Aorta (tissue), 5 donors: ENCODE results near the gene STX16. TPM values are rescaled to one million over a fixed set of nuclear protein-coding genes. Genes with fewer than 3 reads are reported as not detected.

Experiments
- ATAC-seq: fragments of 200-7000 bp; cut with Tn5 transposase; one replicate; pipeline ENCODE4 v1.9.1; 2022; ENCODE audit warnings: moderate library complexity; ENCODE audit not compliant: low FRiP score
- DNase-seq, 2 donors: peaks; one replicate each; pipeline ENCODE4 v3.0.0-alpha.2; 2020
- H3K27ac ChIP-seq, 2 donors: one replicate each; pipeline ENCODE4 v1.5.1; 2013; ENCODE audit warnings: low read length in 2 of 2, mild to moderate bottlenecking in 2 of 2, moderate library complexity in 2 of 2, control low read depth in 1 of 2, inconsistent platforms in 1 of 2, low read depth in 1 of 2
- H3K27me3 ChIP-seq, 2 donors: one replicate each; pipeline ENCODE4 v1.6.1; 2013; ENCODE audit warnings: control low read depth in 1 of 2, low read length in 1 of 2, mild to moderate bottlenecking in 1 of 2, moderate library complexity in 1 of 2; ENCODE audit not compliant: insufficient read depth in 2 of 2, control insufficient read depth in 1 of 2
- H3K36me3 ChIP-seq, 2 donors: one replicate each; pipeline ENCODE4 v1.6.1; 2013; ENCODE audit warnings: control low read depth in 1 of 2, low read length in 1 of 2, mild to moderate bottlenecking in 1 of 2; ENCODE audit not compliant: insufficient read depth in 2 of 2, control insufficient read depth in 1 of 2
- H3K4me1 ChIP-seq, 2 donors: one replicate each; pipeline ENCODE4 v1.6.1; 2013; ENCODE audit warnings: low read length in 2 of 2, control low read depth in 1 of 2, mild to moderate bottlenecking in 1 of 2, moderate library complexity in 1 of 2; ENCODE audit not compliant: insufficient read depth in 2 of 2, control insufficient read depth in 1 of 2
- H3K4me3 ChIP-seq, 2 donors: one replicate each; pipeline ENCODE4 v1.5.1; 2013; ENCODE audit warnings: low read length in 2 of 2, control low read depth in 1 of 2, mild to moderate bottlenecking in 1 of 2
- H3K9me3 ChIP-seq: one replicate; pipeline ENCODE4 v1.6.1; 2013; ENCODE audit warnings: mild to moderate bottlenecking, low read length; ENCODE audit not compliant: control insufficient read depth
- WGBS, 2 donors: extraction: QIAGEN DNeasy Blood & Tissue Kit; methylation state at CpG; one replicate each; pipeline ENCODE4 v1.1.7; 2013; 5-methylcytosine and 5-hydroxymethylcytosine counted together
- intact Hi-C, 2 donors: fragments of 100-400 bp; cut with DNase I; formaldehyde crosslinking; loops; one replicate each; pipeline versions ENCODE4 v1.14.2 to v1.15.0; 2022
- long read RNA-seq, 2 donors: library from polyadenylated mRNA; unstranded; transcript quantifications; one replicate each; pipeline ENCODE4 v2.0.0, GENCODE V29; 2020 to 2021
- polyA plus RNA-seq, 2 donors: library from polyadenylated mRNA; stranded (reverse); fragments of 200-250 nt; gene quantifications; one replicate each; pipeline ENCODE4 v1.2.3, GENCODE V29; 2013
- total RNA-seq, 2 donors: library from RNA; stranded (reverse); fragmentation: NEBNext Ultra II Directional; extraction: Animal tissue kit (Norgen Biotek cat#: 25700); gene quantifications; one replicate each; pipeline ENCODE4 v1.2.1, GENCODE V29; 2021
- donor health status: healthy with polysubstance abuse.
- donor health status: Bipolar disorder and iron deficiency.
- donor health status: DM: no; HTN: no; CAD: no.
- donor health status: DM: no; HTN: no; CAD: no.
- donor health status: DM: yes; HTN: yes; CAD: no.

The STX16 gene, protein sequence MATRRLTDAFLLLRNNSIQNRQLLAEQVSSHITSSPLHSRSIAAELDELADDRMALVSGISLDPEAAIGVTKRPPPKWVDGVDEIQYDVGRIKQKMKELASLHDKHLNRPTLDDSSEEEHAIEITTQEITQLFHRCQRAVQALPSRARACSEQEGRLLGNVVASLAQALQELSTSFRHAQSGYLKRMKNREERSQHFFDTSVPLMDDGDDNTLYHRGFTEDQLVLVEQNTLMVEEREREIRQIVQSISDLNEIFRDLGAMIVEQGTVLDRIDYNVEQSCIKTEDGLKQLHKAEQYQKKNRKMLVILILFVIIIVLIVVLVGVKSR
- 10 to 100 TPM; 48.7 to 75.7 TPM for total RNA-seq
- 10 to 100 TPM; 17.9 to 70.6 TPM for polyA plus RNA-seq
- long read RNA-seq, donor 1, partial matches to known transcripts: 1 of 4 reads
- long read RNA-seq, donor 1, other reads (novel, unspliced or antisense): 3 of 4 reads
- long read RNA-seq, donor 2, full-length matches to known transcripts: 3 of 6 reads
- long read RNA-seq, donor 2, partial matches to known transcripts: 2 of 6 reads
- long read RNA-seq, donor 2, other reads (novel, unspliced or antisense): 1 of 6 reads

GRCh38 chr20:58650776-58651558 lies at the start of gene STX16:
STX16 (plus strand) TSS chr20:58651283; CDS start chr20:58652007, 724 bp downstream.
- Histone ChIP-seq H3K36me3 (no peaks in the 10 kb centered on the region), H3K4me3 (peak within 1 kb of the TSS; percentile 78 to 81), H3K9me3 (no peaks in the 10 kb centered on the region), H3K27ac (peak within 1 kb of the TSS; percentile 70 to 89), H3K27me3 (no peaks in the 10 kb centered on the region), H3K4me1 (peaks cover 4 to 7% of the 10 kb centered on the region in 2 donors)
- DNase-seq: peak; percentile 95 to 96
- 0 to 1% methylated on average over 40 to 49 of the region's 49 CpGs for WGBS, 2 donors
- intact Hi-C loops: loop anchor here (2.0 to 10.0 kb wide), 8 partner anchors 41 to 414 kb away; partner anchors contain the start of genes APCDD1L (in 1 of the 2), GNAS (in 1 of the 2), GNAS-AS1 (in 1 of the 2) and NPEPL1 (in 1 of the 2)
- peak; percentile 96 for ATAC-seq

DNA sequence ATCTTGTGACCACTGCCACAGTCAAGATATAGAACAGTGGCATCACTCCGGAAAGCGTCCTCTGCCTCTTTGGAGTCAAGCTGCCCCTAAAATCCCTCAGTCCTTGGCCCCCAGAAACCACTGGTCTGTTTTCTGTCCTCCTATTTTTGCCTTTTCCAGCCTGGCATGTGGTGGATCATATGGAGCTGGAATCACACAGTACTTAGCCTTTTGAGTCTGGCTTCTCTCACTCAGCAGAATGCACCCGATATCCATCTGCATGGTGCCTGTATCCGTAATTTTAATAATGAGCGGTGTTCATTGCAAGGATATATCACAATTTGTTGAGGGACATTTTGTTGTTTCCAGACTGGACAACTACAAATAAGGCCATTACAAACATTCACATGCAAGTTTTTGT lies 49.0 kb upstream of the STX16 start:
- no peak overlapping the region for H3K27ac ChIP-seq
- no peak for DNase-seq
- no peak for ATAC-seq
- H3K4me3 ChIP-seq: no peak overlapping the region
- no peaks in the 10 kb centered on the region for H3K27me3 ChIP-seq
- H3K9me3 ChIP-seq: peaks cover 2% of the 10 kb centered on the region
- intact Hi-C loops: no loop called here
- WGBS, 2 donors: 97 to 98% methylated on average over 5 of the region's 5 CpGs
- H3K4me1 ChIP-seq: peaks cover 0 to under 1% of the 10 kb centered on the region in 2 donors
- no peaks in the 10 kb centered on the region for H3K36me3 ChIP-seq

- 96 to 98% methylated on average over 2 of the region's 2 CpGs for WGBS, 2 donors
- no peaks in the 10 kb centered on the region for H3K27me3 ChIP-seq
- no peak overlapping the region for H3K27ac ChIP-seq
- intact Hi-C loops: no loop called here
- H3K4me1 ChIP-seq: no peaks in the 10 kb centered on the region
- H3K36me3 ChIP-seq: no peaks in the 10 kb centered on the region
- peaks cover 2% of the 10 kb centered on the region for H3K9me3 ChIP-seq
- H3K4me3 ChIP-seq: no peak overlapping the region
- ATAC-seq (no peak), DNase-seq (peak in 1 of 2 donors; percentile 16)
Measured at GRCh38 chr20:58603721-58604120, 47.4 kb upstream of the STX16 start.

DNA sequence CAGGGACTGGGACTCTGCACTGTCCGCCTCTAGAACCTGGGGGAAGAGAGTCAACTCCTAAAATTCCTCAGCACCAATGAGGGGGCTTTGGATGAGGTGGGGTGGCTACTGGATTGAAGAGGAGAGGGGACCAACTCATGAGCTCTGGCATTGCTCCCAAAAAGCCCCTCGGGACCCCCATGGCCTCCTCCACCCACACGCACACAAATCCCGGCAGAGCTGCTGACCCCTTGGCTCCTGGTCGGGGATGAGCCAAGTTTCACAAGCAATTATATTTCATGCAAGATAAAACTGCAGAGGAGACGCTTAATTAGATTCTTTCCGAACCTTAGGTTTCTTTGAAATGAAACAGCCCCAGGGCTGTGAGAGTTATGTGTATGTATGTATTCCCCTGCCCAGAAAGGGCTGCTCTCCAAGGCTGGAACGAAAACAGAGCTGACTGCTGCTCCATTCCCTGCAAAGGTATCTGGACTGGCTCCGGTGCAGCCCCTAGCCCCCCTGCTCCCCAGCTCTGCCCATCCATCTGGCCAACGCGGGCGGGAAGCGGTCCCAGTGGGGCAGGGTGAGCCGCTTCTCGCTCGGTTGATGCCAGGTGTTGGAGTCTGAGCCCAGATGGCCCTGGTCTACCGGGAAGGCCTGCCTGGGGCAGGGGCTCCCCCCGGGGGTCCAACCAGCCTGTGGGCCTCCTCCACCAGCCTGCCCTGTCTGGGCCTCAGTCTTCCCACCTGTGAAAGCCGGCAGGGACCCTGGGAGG lies 46.8 kb upstream of the STX16 start:
- Histone ChIP-seq H3K4me3 (no peak overlapping the region), H3K4me1 (no peaks in the 10 kb centered on the region), H3K36me3 (no peaks in the 10 kb centered on the region), H3K27ac (no peak overlapping the region), H3K27me3 (no peaks in the 10 kb centered on the region), H3K9me3 (peaks cover 2% of the 10 kb centered on the region)
- DNase-seq (peak; percentile 26 to 28), ATAC-seq (no peak)
- intact Hi-C loops: no loop called here
- 45 to 70% methylated on average over 19 of the region's 19 CpGs for WGBS, 2 donors

GRCh38 chr20:58605292-58606065 lies 45.6 kb upstream of the STX16 start:
- no peak for ATAC-seq
- DNase-seq: peak; percentile 24 to 56
- Histone ChIP-seq H3K36me3 (no peaks in the 10 kb centered on the region), H3K9me3 (peaks cover 2% of the 10 kb centered on the region), H3K27ac (no peak overlapping the region), H3K4me1 (no peaks in the 10 kb centered on the region), H3K4me3 (no peak overlapping the region), H3K27me3 (no peaks in the 10 kb centered on the region)
- intact Hi-C loops: no loop called here
- 96 to 98% methylated on average over 19 of the region's 19 CpGs for WGBS, 2 donors

- Histone ChIP-seq H3K27me3 (no peaks in the 10 kb centered on the region), H3K27ac (no peak overlapping the region), H3K4me3 (no peak overlapping the region), H3K36me3 (no peaks in the 10 kb centered on the region), H3K9me3 (peaks cover 2% of the 10 kb centered on the region), H3K4me1 (no peaks in the 10 kb centered on the region)
- DNase-seq (peak in 1 of 2 donors; percentile 46), ATAC-seq (no peak)
- 96 to 97% methylated on average over 9 of the region's 9 CpGs for WGBS, 2 donors
- intact Hi-C loops: no loop called here
Measured at GRCh38 chr20:58606184-58606583, 44.9 kb upstream of the STX16 start.

DNA sequence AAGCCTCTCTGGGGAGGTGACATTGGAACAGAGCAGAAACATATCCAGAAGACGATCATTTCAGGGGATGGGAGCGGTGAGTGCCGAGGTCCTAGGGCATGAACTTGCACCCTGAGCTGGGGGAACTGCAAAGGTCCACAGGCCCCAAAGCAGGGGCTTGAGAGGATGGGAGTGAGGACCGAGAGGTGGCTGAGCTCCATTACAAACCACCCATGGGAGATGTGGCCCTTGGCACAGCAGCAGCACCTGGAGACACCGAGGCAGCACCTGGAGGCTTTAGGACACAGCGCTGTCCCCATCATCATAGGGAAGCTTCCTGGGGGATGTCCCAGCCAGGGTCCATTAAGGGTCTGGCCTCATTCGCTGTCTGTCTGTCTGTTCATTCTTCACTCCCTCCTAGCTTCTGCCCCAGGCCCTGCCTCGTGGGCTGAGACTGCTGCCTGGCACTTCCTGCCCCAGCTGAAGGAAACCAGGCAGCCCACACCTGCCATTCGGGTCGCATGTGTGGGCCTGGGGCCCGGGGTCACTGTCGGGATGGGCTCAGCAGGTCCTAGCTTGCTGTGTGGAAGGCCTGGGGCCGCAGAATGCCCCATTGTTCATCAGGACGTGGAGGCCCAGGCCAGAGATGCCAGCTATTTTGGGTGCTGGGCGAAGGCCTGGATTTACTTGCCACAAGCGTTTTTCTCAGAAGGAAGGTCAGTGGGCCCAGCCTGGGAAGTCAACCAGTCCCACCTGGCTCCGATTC lies 42.8 kb upstream of the STX16 start:
- Histone ChIP-seq H3K4me3 (no peak overlapping the region), H3K9me3 (no peaks in the 10 kb centered on the region), H3K27me3 (no peaks in the 10 kb centered on the region), H3K4me1 (no peaks in the 10 kb centered on the region), H3K36me3 (no peaks in the 10 kb centered on the region), H3K27ac (no peak overlapping the region)
- intact Hi-C loops: no loop called here
- ATAC-seq (no peak), DNase-seq (peak; percentile 17 to 60)
- WGBS, 2 donors: 92 to 94% methylated on average over 16 to 17 of the region's 17 CpGs
